Activated CD4-positive, alpha-beta T cell treated with anti-CD3 and anti-CD28 coated beads, Interleukin-2, Interleukin-4, amounts not matched to agents 100 ng/mL and 50 ng/mL, durations not matched to agents 16 hours and 8 hours (primary cell): Measurements from ENCODE around the gene KCTD4.

Experiments
- DNase-seq: peaks from one replicate; pipeline ENCODE4 v3.0.0-alpha.2; 2020; ENCODE audit warnings: low spot score

The KCTD4 gene

DNA sequence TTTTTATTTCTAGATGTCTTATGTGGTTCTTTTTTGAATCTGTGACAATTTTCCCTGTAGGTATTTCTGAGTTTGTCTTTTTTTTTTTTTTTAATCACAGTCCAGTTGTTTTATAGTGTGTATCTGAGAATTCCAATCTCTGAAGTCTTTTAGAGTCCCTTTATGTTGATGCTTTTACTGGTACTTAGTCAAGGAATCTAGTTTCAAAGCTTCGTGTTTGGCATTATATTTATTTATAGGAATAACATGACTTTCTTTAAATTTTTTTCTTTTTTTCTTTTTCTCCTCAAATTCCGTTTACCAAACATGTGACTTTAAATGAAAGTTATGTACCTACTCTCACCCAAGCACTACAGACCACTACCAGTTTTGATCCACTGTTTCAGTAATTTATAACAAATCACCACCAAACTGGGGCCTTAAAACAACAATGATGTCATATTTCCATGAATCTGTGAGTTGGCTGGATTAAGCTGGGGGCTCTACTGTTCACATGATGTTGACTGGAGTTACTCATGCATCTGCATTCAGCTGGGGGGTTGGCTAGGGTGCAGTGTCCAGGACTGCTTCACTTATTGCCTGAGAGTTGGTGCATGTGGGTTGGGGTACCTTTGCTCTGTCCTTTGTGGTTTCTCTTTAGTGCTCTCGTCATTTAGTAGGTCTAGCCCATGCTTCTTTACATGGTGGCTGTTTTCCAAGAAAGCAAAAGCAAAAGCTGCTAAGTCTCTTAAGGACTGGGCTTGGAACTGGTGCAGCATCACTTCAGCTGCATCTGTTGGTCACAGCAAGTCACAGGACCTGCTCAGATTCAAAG is 22.3 kb downstream of the KCTD4 start:
- DNase-seq, result peak; percentile 26

DNA sequence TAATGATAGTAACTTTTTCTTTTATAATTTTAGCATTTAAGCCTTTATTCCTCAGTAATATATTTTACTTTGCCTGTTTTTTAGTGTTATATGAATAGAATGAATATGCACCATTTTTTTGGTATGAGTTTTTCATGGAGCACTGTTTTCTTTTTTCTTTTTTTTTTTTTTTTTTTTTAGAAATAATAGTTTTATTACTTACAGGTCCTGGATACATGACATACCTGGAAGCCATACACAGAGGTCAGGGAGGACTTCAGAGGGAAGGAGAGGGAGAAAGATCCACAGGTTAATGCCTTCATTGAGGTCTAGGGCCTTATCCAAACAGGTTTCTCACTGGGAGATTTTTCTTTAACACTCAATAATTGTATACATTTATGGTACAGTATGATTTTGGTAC is 26.4 kb downstream of the KCTD4 start:
- no peak for DNase-seq

DNA sequence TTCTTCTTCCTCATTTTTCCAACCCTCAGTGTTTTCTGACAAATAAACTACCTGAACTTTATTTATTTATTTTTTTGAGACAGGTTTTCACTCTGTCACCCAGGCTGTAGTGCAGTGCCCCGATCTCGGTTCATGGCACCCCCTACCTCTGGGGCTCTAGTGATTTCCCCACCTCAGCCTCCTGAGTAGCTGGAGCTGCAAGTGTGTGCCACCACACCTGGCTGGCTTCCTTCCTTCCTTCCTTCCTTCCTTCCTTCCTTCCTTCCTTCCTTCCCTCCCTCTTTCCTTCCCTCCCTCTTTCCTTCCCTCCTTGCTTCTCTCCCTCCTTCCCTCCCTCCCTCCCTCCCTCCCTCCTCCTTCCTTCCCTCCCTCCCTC is 32.3 kb downstream of the KCTD4 start:
- DNase-seq, result no peak

DNA sequence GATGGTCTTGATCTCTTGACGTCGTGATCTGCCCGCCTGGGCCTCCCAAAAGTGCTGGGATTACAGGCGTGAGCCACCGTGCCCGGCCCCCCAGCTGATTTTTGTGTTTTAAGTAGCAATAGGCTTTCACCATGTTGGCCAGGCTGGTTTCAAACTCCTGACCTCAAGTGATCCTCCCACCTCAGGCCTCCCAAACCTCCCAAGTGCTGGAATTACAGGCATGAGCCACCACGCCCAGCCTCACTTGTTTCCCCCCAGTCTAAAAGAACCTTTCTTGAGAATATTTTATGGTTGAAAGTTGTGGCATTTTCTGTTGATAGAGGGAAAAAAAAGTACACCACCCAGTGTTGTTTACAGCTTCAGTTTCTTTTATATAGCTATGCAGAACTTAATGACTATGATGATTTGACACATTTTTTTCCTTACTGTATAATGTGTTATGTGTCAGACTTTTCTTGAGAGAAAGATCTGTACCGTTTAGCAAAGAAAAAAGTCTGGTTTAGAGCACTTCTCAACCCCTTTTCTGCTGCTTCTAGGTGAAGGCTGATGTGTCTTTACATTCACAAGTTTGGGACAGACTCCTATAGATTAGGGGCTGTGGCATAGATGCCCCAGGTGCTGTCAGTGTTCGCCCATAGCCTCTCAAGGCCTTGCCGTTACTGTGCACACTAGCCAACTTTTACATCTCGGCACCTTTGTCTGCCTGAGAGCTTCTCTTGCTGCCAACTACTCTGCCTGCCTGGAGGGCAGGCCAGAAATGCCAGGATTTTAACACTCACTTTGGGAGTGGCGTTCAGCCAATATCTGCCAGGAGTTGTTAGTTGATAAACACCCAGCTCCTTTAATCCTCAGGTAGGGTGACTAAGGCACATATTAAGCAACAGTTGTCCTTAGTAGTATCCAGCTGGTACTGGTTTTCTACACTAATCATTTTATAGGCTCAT is 33.0 kb downstream of the KCTD4 start:
- DNase-seq, result no peak

DNA sequence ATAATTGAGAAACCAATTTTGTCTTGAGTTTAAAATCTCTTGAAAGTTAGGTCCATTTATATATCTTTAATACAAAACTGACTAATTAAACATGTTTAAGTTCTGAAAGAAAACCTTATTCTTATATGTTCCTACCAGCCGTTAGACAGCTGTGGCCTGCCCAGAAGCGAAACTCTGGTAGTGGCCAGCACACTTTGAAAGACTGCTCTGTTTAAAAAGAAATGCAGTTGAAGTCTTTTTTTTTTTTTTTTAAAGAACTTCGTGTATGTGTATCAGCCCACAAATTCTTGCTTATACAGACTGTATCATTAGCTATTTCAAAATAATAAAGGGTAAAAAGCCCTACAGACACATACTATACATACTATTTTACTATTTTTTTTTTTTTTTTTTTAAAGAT is 34.0 kb downstream of the KCTD4 start:
- no peak for DNase-seq

DNA sequence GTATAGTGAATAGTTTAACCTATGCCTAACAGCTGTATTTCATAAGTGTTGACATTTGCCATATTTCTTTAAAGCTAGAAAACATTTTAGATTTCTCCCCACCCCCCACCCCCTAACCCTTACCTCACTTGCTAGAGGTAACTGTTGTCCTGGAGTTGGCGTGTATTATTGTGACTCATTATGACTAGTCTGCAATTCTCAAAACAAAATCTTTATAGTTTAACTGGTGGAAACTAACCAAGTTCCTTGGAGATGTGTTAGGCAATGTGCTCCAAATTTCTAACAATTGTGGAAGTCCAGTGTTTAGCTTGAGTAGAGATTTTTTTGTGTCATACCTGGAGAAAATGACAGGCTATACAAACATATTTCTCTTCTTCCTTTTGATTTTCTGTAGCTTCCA is 38.0 kb downstream of the KCTD4 start:
- DNase-seq, result no peak

DNA sequence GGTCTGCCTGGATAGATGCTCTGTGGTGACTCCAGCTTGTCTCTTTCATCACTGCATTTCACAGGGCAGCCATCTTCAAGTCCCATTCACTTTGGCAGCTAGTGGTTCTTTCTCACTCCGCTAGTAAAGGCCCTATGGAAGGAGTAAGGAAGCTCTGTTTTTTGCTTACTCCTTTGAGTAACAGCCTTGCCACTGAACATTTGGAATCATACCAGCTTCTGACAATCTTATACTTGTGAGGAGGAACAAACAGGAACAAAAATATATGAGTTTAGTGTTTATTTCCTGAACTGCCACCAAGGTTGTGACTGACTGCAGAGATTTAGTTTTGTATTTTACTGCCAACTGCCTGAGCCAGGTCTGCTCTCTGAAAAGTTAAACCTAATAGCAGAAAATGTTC is 38.7 kb downstream of the KCTD4 start:
- no peak for DNase-seq

DNA sequence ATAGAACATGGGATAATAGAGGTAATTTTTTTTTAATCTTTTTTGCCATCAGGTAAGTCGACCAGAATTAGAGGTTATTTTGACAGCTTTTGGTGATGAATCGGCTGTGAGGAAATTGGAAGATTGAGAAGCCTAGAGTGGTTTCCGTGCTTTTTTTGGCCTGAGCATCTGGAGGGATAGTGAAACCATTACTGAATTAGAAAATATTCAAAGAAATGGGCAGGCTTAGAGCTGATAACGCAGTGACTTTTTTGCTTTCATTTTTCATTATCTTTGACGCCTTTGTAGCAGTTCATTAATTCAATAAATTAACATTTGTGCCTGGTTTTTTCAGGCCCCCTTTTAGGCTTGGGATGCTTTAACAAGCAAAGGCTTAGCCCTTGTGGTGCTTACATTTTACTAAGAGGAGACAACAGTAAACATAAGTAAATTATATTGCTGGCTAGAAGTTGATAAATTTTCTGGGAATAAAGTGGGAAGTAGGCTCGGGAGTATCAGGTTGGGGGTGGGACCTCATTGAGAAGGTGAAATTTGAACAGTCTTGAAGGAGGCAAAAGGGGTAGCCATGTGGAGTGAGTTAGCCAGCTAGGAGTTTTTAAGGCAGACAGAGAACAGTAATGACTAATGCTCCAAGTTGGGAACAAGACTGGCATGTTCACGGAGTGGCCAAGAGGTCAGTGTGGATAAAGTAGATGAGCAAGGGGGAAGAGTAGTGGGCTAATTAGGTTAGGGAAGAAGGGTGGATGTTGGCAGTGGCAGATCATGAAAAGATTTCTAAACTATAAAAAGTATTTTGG is 44.1 kb downstream of the KCTD4 start:
- no peak for DNase-seq

DNA sequence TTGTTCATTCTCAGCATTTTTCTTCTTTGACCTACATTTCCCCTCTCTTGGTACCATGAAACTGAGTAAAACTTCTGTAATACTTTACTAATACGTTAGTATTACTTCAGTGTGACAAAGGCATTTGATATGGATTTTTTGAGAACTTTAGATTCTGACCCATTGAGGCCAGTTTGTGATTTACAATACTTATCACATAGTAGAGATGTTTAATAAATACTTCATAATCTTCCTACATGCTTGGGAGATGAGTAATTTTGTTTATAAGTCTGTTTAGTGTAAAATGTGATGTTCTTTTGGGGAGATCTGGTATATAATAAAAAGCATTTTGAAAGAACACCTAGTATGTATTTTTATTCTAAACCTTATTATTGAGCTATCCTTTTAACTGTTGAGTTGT is 50.9 kb downstream of the KCTD4 start:
- no peak for DNase-seq

DNA sequence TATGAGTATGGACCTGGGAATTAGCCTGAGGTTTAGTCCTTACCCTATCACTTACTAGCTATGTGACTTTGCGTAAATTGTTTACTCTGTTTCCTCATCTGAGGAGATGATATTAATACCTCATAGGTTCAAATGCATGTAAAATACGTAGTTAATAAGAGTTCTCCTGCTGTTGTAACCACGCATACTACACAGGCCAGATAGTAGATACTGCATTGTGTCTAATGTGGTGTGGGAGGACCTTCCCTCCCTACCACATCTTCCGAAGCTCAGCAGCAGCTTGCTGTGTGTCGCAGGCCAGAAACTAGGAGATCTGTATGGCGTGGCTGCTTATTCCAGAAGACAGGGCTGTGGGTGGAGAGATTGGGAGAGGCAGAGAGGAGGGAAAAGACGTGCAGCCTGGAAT is 57.5 kb downstream of the KCTD4 start:
- no peak for DNase-seq
